ENCODE results near the gene ACAD11.

DNA sequence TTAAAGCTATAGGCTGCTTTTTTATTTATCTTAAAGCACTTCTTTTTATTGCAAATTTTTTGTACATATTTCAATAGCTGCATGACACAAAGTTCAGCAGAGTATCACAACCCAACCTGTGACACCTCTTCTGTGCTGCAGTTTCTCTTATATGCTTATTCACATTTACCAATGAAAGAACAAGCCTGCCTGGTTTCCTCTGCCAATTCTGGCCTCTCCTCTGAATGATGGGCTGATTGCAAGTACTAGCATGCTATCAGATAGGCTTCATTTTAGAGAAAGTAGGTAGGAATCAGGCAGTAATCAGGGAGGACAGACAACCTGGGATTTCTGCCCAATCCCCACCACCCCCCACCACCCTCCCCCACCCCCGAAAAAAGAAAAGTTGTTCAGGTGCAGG is 36.0 kb downstream of the ACAD11 start:
- no peak for TF ChIP-seq POLR2A (IDR thresholded peaks at IDR 0.05; ENCODE audit: low read depth, low read length)
- no peak for TF ChIP-seq TAF1 (IDR thresholded peaks at IDR 0.05; ENCODE audit: borderline replicate concordance, low read depth, low read length)
